ENCODE measurements around the gene NPC1. TPM values are rescaled to one million over a fixed set of nuclear protein-coding genes. Genes with fewer than 3 reads are reported as not detected.

Gene NPC1
- total RNA-seq, 2 donors from 2014 or later, result 29.9 to 32.3 TPM

DNA sequence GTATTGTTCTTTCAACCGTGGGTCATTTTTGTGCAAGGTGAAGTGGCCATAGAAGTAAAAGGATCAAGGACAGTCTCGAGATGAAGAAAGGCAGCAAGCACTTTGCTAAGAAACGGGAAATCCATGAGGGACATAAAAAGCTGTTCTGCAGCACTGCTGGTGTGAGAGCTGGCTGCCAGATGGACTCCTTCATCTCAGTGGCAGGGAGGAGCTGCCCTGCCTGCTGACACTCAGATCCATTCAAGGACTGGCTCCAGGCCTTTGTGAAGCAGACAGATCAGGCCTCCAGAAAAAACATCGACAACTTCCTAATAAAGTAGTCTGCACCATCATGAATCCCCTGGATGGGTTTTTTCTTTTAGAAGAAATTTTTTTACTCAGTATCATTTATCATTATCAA, 53.5 kb downstream of the NPC1 start:
- Histone ChIP-seq H3K9me3 (no peaks in the 10 kb centered on the region), H3K27me3 (no peaks in the 10 kb centered on the region), H3K27ac (no peak overlapping the region), H3K36me3 (peaks cover 30% of the 10 kb centered on the region), H3K4me3 (no peak overlapping the region), H3K4me1 (no peaks in the 10 kb centered on the region), H3K9ac (ENCODE audit: low read depth in 2 of 2, low read length in 2 of 2) (no peak overlapping the region)
- DNase-seq, result no peak
- intact Hi-C loops (cut with DNase I), result no loop called here
- TF ChIP-seq, protein P1, sequence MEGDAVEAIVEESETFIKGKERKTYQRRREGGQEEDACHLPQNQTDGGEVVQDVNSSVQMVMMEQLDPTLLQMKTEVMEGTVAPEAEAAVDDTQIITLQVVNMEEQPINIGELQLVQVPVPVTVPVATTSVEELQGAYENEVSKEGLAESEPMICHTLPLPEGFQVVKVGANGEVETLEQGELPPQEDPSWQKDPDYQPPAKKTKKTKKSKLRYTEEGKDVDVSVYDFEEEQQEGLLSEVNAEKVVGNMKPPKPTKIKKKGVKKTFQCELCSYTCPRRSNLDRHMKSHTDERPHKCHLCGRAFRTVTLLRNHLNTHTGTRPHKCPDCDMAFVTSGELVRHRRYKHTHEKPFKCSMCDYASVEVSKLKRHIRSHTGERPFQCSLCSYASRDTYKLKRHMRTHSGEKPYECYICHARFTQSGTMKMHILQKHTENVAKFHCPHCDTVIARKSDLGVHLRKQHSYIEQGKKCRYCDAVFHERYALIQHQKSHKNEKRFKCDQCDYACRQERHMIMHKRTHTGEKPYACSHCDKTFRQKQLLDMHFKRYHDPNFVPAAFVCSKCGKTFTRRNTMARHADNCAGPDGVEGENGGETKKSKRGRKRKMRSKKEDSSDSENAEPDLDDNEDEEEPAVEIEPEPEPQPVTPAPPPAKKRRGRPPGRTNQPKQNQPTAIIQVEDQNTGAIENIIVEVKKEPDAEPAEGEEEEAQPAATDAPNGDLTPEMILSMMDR (IDR thresholded peaks at IDR 0.05), result no peak

DNA sequence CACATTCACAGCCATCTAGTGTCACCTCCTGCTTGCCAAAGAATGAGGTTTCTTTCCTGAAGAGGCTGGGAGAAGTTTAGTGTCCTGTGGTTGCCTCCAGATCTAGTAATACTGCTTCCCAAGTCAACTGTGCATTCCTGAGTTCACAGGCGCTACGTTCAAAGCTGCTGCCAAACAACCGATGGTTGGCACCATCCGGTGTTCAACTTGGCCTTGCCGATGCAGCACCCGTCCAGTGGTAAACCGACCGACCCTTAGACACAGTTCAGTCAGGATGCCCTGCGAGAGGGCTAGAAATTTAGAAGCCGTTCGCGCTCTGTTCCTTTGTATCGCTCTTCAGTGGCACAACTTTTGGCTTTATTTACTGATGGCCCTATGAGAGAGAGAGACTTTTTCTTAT, 54.4 kb downstream of the NPC1 start:
- Histone ChIP-seq H3K9me3 (no peaks in the 10 kb centered on the region), H3K4me3 (no peak overlapping the region), H3K36me3 (peaks cover 21% of the 10 kb centered on the region), H3K9ac (ENCODE audit: low read depth in 2 of 2, low read length in 2 of 2) (no peak overlapping the region), H3K4me1 (no peaks in the 10 kb centered on the region), H3K27ac (no peak overlapping the region), H3K27me3 (no peaks in the 10 kb centered on the region)
- TF ChIP-seq, protein P1 (IDR thresholded peaks at IDR 0.05), result no peak
- no peak for DNase-seq
- intact Hi-C loops (cut with DNase I), result no loop called here

DNA sequence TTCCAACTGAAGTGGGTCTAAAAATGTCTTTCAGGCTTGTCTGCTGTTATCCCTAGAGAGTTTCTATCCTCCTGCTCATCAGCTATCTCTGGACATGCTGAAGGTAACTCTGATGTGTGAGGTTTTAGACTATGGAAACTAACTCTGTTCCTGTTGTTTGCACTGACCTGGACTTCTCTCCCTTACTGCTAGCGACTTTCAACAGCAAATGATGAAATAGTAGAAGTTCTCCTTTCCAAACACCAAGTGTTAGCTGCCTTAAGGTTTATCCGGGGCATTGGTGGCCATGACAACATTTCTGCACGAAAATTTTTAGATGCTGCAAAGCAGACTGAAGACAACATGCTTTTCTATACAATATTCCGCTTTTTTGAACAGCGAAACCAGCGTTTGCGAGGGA, 56.1 kb downstream of the NPC1 start:
- no peak for DNase-seq
- no peaks in the 10 kb centered on the region for H3K4me1 ChIP-seq
- peaks cover 21% of the 10 kb centered on the region for H3K36me3 ChIP-seq
- TF ChIP-seq, protein P1 (IDR thresholded peaks at IDR 0.05), result no peak
- H3K27me3 ChIP-seq, result no peaks in the 10 kb centered on the region
- H3K9ac ChIP-seq (ENCODE audit: low read depth in 2 of 2, low read length in 2 of 2), result no peak overlapping the region
- no peaks in the 10 kb centered on the region for H3K9me3 ChIP-seq
- H3K4me3 ChIP-seq, result no peak overlapping the region
- H3K27ac ChIP-seq, result no peak overlapping the region
- intact Hi-C loops (cut with DNase I), result no loop called here

DNA sequence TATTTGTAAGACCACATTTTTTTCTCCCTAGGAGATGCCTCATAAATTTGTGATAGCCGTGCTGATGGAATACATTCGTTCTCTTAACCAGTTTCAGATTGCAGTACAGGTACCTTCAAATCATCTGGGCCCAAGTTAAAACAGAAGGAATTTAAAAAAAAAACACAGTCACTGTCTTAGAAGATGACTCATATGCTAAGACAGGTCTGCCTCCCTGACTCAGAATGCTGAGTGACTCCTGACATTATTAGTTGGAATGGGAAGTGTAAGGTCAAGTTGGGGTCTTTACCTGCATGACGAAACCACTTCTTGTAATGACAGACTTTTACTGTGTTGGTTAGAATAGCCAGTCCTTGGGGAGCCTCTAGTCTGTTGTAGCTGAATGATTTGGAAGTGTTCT, 56.7 kb downstream of the NPC1 start:
- intact Hi-C loops (cut with DNase I), result no loop called here
- H3K4me1 ChIP-seq, result no peaks in the 10 kb centered on the region
- H3K36me3 ChIP-seq, result peaks cover 20% of the 10 kb centered on the region
- TF ChIP-seq, protein P1 (IDR thresholded peaks at IDR 0.05), result no peak
- no peak for DNase-seq
- no peak overlapping the region for H3K27ac ChIP-seq
- H3K9ac ChIP-seq (ENCODE audit: low read depth in 2 of 2, low read length in 2 of 2), result no peak overlapping the region
- H3K4me3 ChIP-seq, result no peak overlapping the region
- H3K27me3 ChIP-seq, result no peaks in the 10 kb centered on the region
- no peaks in the 10 kb centered on the region for H3K9me3 ChIP-seq

DNA sequence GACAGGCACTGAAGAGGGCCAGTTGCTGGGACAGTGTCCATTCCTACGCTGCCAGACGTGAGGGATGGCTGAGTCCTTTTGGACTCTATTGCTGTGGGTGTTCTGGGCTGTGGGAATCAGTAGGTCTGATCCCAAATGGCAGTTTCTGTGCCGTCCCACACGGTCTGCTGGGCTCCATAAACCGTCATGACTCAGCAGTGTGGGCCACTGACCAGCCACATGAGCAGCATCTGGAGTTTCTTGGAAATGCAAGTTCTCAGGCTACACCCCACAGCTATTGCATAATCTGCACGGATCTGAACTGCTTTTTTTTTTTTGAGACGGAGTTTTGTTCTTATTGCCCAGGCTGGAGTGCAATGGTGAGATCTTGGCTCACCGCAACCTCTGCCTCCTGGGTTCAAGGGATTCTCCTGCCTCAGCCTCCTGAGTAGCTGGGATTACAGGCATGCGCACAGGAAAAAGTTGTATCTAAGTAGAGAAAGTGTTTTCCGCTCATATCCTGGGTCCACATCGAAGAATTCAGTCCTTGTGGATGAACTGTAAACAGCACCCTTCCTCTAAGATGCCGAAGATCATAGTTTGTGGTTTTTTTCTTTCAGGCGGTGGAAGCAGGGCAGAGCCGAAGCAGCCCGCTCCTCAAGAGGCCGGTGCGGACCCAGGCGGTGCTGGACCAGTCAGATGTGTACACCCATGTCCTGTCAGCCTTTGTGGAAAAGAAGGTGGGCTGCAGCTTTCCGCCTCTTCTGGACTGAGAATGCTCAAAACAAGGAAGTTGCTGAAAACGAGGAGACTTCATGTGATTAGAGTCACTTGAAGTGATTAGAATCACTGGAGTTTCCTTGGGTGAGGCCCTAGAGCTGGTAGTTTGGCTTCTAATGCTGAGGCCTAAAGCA, 57.5 kb downstream of the NPC1 start:
- H3K27me3 ChIP-seq, result no peaks in the 10 kb centered on the region
- no peak overlapping the region for H3K4me3 ChIP-seq
- peak; percentile 39 for DNase-seq
- H3K4me1 ChIP-seq, result no peaks in the 10 kb centered on the region
- no peak overlapping the region for H3K27ac ChIP-seq
- H3K36me3 ChIP-seq, result peaks cover 13% of the 10 kb centered on the region
- intact Hi-C loops (cut with DNase I), result no loop called here
- H3K9ac ChIP-seq (ENCODE audit: low read depth in 2 of 2, low read length in 2 of 2), result no peak overlapping the region
- no peaks in the 10 kb centered on the region for H3K9me3 ChIP-seq
- TF ChIP-seq, protein P1 (IDR thresholded peaks at IDR 0.05), result no peak

Data from colonic mucosa (tissue), 4 donors.